CD14-positive monocyte (primary cell): ENCODE measurements around the gene SPSB3. TPM values are rescaled to one million over a fixed set of nuclear protein-coding genes. Genes with fewer than 3 reads are reported as not detected.

ENCODE experiments used
- DNase-seq, 3 donors: peaks; one replicate each; pipeline ENCODE4 v3.0.0-alpha.2; 2011 to 2022
- H2AFZ ChIP-seq: 2 replicates; pipeline ENCODE4 v1.6.0; 2012; ENCODE audit warnings: mild to moderate bottlenecking, low read depth, low read length, inconsistent platforms; ENCODE audit not compliant: insufficient read depth, poor library complexity, severe bottlenecking
- H3K27ac ChIP-seq, 2 donors: 1 replicate in 1 of 2; 2 replicates in 1 of 2; pipeline ENCODE4 v1.5.1; 2012 to 2013; ENCODE audit warnings: low read length in 2 of 2, control low read depth in 1 of 2, inconsistent platforms in 1 of 2, low read depth in 1 of 2, mild to moderate bottlenecking in 1 of 2
- H3K27me3 ChIP-seq, 2 donors: one replicate each; pipeline versions ENCODE4 v1.6.0 to v1.6.1; 2011 to 2013; ENCODE audit warnings: low read length in 2 of 2; ENCODE audit not compliant: control insufficient read depth in 2 of 2, insufficient read depth in 2 of 2
- H3K36me3 ChIP-seq, 2 donors: replicated peaks in 1 of 2; 1 replicate in 1 of 2; 2 replicates in 1 of 2; pipeline versions ENCODE4 v1.5.1 to v1.6.1; 2012 to 2013; ENCODE audit warnings: low read length in 2 of 2, control low read depth in 1 of 2, inconsistent platforms in 1 of 2, mild to moderate bottlenecking in 1 of 2; ENCODE audit not compliant: insufficient read depth in 2 of 2, control insufficient read depth in 1 of 2
- H3K4me1 ChIP-seq, 2 donors: 1 replicate in 1 of 2; 2 replicates in 1 of 2; pipeline versions ENCODE4 v1.5.1 to v1.6.1; 2012 to 2013; ENCODE audit warnings: low read length in 2 of 2, control low read depth in 1 of 2, inconsistent platforms in 1 of 2, mild to moderate bottlenecking in 1 of 2, moderate library complexity in 1 of 2; ENCODE audit not compliant: insufficient read depth in 2 of 2, control insufficient read depth in 1 of 2
- H3K4me2 ChIP-seq: replicated peaks from 2 replicates; pipeline ENCODE3; 2012; ENCODE audit warnings: low read length, moderate library complexity, mild to moderate bottlenecking; ENCODE audit not compliant: poor library complexity, severe bottlenecking; ENCODE audit errors: extremely low read depth
- H3K4me3 ChIP-seq, 3 experiments: fragments of 200-600 bp in 1 of 3; sonication (generic) in 1 of 3; replicated peaks in 1 of 3; 1 replicate in 2 of 3; 2 replicates in 1 of 3; pipeline ENCODE4 v1.5.1; 2011 to 2013; ENCODE audit warnings: low read length in 3 of 3, mild to moderate bottlenecking in 3 of 3, control low read depth in 2 of 3, low read depth in 2 of 3, inconsistent platforms in 1 of 3, moderate library complexity in 1 of 3
- H3K79me2 ChIP-seq: 2 replicates; pipeline ENCODE4 v1.6.0; 2012; ENCODE audit warnings: mild to moderate bottlenecking, control low read depth, inconsistent platforms, low read length, moderate library complexity; ENCODE audit not compliant: insufficient read depth
- H3K9ac ChIP-seq: 2 replicates; pipeline ENCODE4 v1.6.0; 2017; ENCODE audit warnings: low read length, mild to moderate bottlenecking; ENCODE audit not compliant: insufficient read depth, poor library complexity, severe bottlenecking
- H3K9me3 ChIP-seq, 2 donors: replicated peaks in 1 of 2; 1 replicate in 1 of 2; 2 replicates in 1 of 2; pipeline versions ENCODE4 v1.5.1 to v1.6.1; 2012 to 2013; ENCODE audit warnings: low read length in 2 of 2, control low read depth in 1 of 2; ENCODE audit not compliant: control insufficient read depth in 1 of 2, insufficient read depth in 1 of 2
- H4K20me1 ChIP-seq: 2 replicates; pipeline ENCODE4 v1.6.0; 2012; ENCODE audit warnings: mild to moderate bottlenecking, low read length, control low read depth, moderate library complexity; ENCODE audit not compliant: insufficient read depth
- H3K27ac Mint-ChIP-seq, 7 donors: one replicate each; pipeline ENCODE4 v1.8.0; 2020; ENCODE audit warnings: mild to moderate bottlenecking in 7 of 7, mixed read lengths in 7 of 7, moderate library complexity in 6 of 7, inconsistent platforms in 2 of 7
- H3K27me3 Mint-ChIP-seq, 3 donors: one replicate each; pipeline ENCODE4 v1.8.0; 2021 to 2022; ENCODE audit warnings: low read depth in 3 of 3, mild to moderate bottlenecking in 3 of 3, mixed read lengths in 3 of 3, moderate library complexity in 3 of 3, inconsistent platforms in 1 of 3
- H3K36me3 Mint-ChIP-seq, 2 donors: one replicate each; pipeline ENCODE4 v1.8.0; 2020; ENCODE audit warnings: mixed read lengths in 2 of 2, inconsistent platforms in 1 of 2, mild to moderate bottlenecking in 1 of 2
- H3K4me1 Mint-ChIP-seq: one replicate; pipeline ENCODE4 v1.8.0; 2020; ENCODE audit warnings: mild to moderate bottlenecking, mixed read lengths
- H3K4me3 Mint-ChIP-seq, 2 donors: one replicate each; pipeline ENCODE4 v1.8.0; 2020; ENCODE audit warnings: mild to moderate bottlenecking in 2 of 2, mixed read lengths in 2 of 2, moderate library complexity in 1 of 2
- H3K9me3 Mint-ChIP-seq, 7 donors: one replicate each; pipeline ENCODE4 v1.8.0; 2020 to 2022; ENCODE audit warnings: mixed read lengths in 7 of 7, mild to moderate bottlenecking in 6 of 7, moderate library complexity in 6 of 7, inconsistent platforms in 2 of 7
- WGBS: methylation state at CpG from one replicate; pipeline ENCODE4 v1.1.5; 2013; ENCODE audit warnings: missing lambda C conversion rate; ENCODE audit not compliant: insufficient coverage; 5-methylcytosine and 5-hydroxymethylcytosine counted together
- intact Hi-C, 2 donors: fragments of 100-400 bp; cut with micrococcal nuclease; formaldehyde crosslinking; loops; one replicate each; pipeline versions ENCODE4 v1.15.0 to v1.15.1; 2023
- polyA plus RNA-seq, 3 donors: library from polyadenylated mRNA; depleted of rRNA in 1 of 3; unstranded in 2 of 3; stranded (reverse) in 1 of 3; fragments of 300-500 nt in 2 of 3; fragments of >200 nt in 1 of 3; fragmentation: Illumina TruSeq in 2 of 3; gene quantifications; 1 replicate in 2 of 3; 2 replicates in 1 of 3; pipeline ENCODE4 v1.2.3, GENCODE V29; 2012 to 2021
- TF ChIP-seq, protein P1 (sequence below): fragments of 200-600 bp; IDR thresholded peaks from one replicate; pipeline ENCODE4 v1.8.0; 2022; ENCODE audit warnings: antibody characterized with exemption, mild to moderate bottlenecking

The SPSB3 gene
- polyA plus RNA-seq, 3 donors, result 36.8 to 151 (median 40.2) TPM

DNA sequence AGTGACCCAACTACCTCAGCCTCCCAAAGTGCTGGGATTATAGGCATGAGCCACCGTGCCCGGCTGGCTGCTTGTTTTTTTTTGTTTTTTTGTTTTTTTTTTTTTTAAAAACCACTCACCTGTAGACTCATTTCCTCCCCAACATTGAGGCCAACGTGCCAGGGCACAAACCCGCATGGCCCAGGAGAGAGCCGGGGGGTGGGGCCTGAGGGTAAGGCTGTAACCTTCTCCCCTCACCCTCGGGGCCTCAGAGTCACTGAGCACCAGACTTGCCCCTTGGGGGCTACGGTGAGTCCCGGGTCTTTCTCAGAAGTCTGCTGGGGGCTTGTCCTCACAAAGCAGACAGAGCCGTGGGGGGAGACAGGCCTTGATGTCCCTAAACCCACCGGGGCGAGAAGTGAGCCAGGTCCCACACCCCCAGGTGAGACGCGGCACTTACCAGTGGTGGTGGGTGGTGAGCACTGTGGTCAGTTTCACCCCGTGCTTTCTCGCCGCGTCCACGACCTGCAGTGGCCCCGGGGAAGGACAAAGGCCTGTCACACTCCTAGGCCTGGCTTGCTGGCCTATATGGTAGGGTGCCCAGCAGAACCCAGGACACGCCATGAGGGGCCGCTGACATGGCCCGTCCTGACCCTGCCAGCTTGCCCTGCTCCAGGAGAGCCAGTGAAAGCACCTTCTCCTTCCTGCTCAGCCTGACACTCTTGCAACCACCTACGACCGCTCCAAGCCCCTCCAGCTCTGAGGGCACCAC is 39.7 kb upstream of the SPSB3 start:
- H3K27ac Mint-ChIP-seq, result peak overlapping the region in 2 of 7 donors; percentile 58 to 76
- H3K9me3 Mint-ChIP-seq, result no peaks in the 10 kb centered on the region
- DNase-seq, result no peak
- H3K27ac ChIP-seq, result no peak overlapping the region
- no peaks in the 10 kb centered on the region for H3K27me3 ChIP-seq
- peaks cover 9 to 16% of the 10 kb centered on the region in 2 donors for H3K4me1 ChIP-seq
- 100% methylated on average over 14 of the region's 24 CpGs for WGBS
- peaks cover 27 to 65% of the 10 kb centered on the region in 2 donors for H3K36me3 Mint-ChIP-seq
- peaks cover 57% of the 10 kb centered on the region for H4K20me1 ChIP-seq
- H3K4me2 ChIP-seq, result no peak overlapping the region
- H3K36me3 ChIP-seq, result peaks cover 56 to 60% of the 10 kb centered on the region in 2 donors
- H3K4me3 Mint-ChIP-seq, result no peak overlapping the region
- TF ChIP-seq, protein P1, sequence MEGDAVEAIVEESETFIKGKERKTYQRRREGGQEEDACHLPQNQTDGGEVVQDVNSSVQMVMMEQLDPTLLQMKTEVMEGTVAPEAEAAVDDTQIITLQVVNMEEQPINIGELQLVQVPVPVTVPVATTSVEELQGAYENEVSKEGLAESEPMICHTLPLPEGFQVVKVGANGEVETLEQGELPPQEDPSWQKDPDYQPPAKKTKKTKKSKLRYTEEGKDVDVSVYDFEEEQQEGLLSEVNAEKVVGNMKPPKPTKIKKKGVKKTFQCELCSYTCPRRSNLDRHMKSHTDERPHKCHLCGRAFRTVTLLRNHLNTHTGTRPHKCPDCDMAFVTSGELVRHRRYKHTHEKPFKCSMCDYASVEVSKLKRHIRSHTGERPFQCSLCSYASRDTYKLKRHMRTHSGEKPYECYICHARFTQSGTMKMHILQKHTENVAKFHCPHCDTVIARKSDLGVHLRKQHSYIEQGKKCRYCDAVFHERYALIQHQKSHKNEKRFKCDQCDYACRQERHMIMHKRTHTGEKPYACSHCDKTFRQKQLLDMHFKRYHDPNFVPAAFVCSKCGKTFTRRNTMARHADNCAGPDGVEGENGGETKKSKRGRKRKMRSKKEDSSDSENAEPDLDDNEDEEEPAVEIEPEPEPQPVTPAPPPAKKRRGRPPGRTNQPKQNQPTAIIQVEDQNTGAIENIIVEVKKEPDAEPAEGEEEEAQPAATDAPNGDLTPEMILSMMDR, result no peak
- peaks cover 33% of the 10 kb centered on the region for H3K79me2 ChIP-seq
- intact Hi-C loops, result no loop called here
- no peak overlapping the region for H3K4me3 ChIP-seq
- no peak overlapping the region for H2AFZ ChIP-seq
- peaks cover 13% of the 10 kb centered on the region for H3K4me1 Mint-ChIP-seq
- H3K27me3 Mint-ChIP-seq, result peaks cover 0 to 3% (median 0%) of the 10 kb centered on the region in 3 donors
- no peaks in the 10 kb centered on the region for H3K9me3 ChIP-seq
- no peak overlapping the region for H3K9ac ChIP-seq

DNA sequence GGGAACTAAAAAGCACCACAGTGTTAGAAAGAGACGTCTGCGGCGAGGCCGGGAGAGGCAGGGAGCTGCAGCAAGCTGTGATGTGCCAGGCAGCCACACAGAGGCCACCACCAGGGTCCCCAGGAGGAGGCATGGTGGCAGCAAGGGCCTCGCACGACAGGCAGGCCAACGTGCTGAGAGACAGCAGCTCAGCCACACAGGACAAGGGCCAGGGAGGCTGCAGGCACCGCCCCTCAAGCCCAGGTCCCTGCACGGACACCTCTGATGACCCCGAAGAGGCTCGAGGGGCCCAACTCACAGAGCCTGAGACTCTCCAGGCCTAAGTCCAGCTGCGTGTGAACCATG is 38.5 kb upstream of the SPSB3 start:
- DNase-seq, result no peak
- H3K9me3 Mint-ChIP-seq, result no peaks in the 10 kb centered on the region
- TF ChIP-seq, protein P1, result no peak
- Histone ChIP-seq H3K27me3 (no peaks in the 10 kb centered on the region), H3K27ac (no peak overlapping the region), H2AFZ (no peak overlapping the region), H3K4me1 (peaks cover 9 to 11% of the 10 kb centered on the region in 2 donors), H3K79me2 (peaks cover 33% of the 10 kb centered on the region), H3K4me3 (no peak overlapping the region), H3K4me2 (no peak overlapping the region), H4K20me1 (peaks cover 64% of the 10 kb centered on the region), H3K9ac (no peak overlapping the region), H3K9me3 (no peaks in the 10 kb centered on the region), H3K36me3 (peaks cover 66 to 70% of the 10 kb centered on the region in 2 donors)
- WGBS, result 99% methylated on average over 12 of the region's 12 CpGs
- H3K36me3 Mint-ChIP-seq, result peaks cover 34 to 76% of the 10 kb centered on the region in 2 donors
- peaks cover 13% of the 10 kb centered on the region for H3K4me1 Mint-ChIP-seq
- intact Hi-C loops, result no loop called here
- H3K4me3 Mint-ChIP-seq, result no peak overlapping the region
- H3K27me3 Mint-ChIP-seq, result no peaks in the 10 kb centered on the region
- peak overlapping the region in 1 of 7 donors; percentile 74 for H3K27ac Mint-ChIP-seq
